ENCODE results near the gene HERC2. TPM values are rescaled to one million over a fixed set of nuclear protein-coding genes. Genes with fewer than 3 reads are reported as not detected.
"Not testable (repeated sequence)": the region's sequence is repeated elsewhere in the genome, so short reads cannot be mapped to it uniquely, and the experiment has no call there.

HERC2 gene
- total and polyA plus RNA-seq, 2 experiments from 2014 or later, result 37.7 to 64.4 TPM

- DNase-seq (ENCODE audit: low read depth in 1 of 2, low spot score in 1 of 2), result no peak
- peaks cover 6% of the 10 kb centered on the region for H3K36me3 ChIP-seq
These were observed 113.4 kb downstream of the HERC2 start for GRCh38 chr15:28208583-28208982.

GRCh38 chr15:28205640-28206039 lies 116.3 kb downstream of the HERC2 start:
- peaks cover 12% of the 10 kb centered on the region for H3K36me3 ChIP-seq
- H3K27ac ChIP-seq; H3K27me3 ChIP-seq; H3K4me1 ChIP-seq (ENCODE audit: low read depth); H3K4me3 ChIP-seq; DNase-seq (ENCODE audit: low read depth in 1 of 2, low spot score in 1 of 2); H3K9me3 ChIP-seq (ENCODE audit: low read depth): not testable (repeated sequence)

More at GRCh38 chr15:28208583-28208982, 113.4 kb downstream of the HERC2 start:
- no peaks in the 10 kb centered on the region for H3K4me1 ChIP-seq (ENCODE audit: low read depth)
- no peaks in the 10 kb centered on the region for H3K27me3 ChIP-seq
- H3K4me3 ChIP-seq, result no peak overlapping the region
- no peak overlapping the region for H3K27ac ChIP-seq
- H3K9me3 ChIP-seq (ENCODE audit: low read depth), result no peaks in the 10 kb centered on the region
- no peak for TF ChIP-seq CTCF (IDR thresholded peaks at IDR 0.05; ENCODE audit: low read depth, low read length)

GRCh38 chr15:28203055-28203828 lies 118.7 kb downstream of the HERC2 start:
- not testable (repeated sequence) for H3K9me3 ChIP-seq (ENCODE audit: low read depth); H3K4me1 ChIP-seq (ENCODE audit: low read depth); H3K4me3 ChIP-seq; H3K27me3 ChIP-seq; DNase-seq (ENCODE audit: low read depth in 1 of 2, low spot score in 1 of 2); H3K27ac ChIP-seq
- H3K36me3 ChIP-seq, result peaks cover 11% of the 10 kb centered on the region

- not testable (repeated sequence) for H3K4me1 ChIP-seq (ENCODE audit: low read depth); H3K27ac ChIP-seq; H3K4me3 ChIP-seq; DNase-seq (ENCODE audit: low read depth in 1 of 2, low spot score in 1 of 2); H3K9me3 ChIP-seq (ENCODE audit: low read depth); H3K27me3 ChIP-seq
- peaks cover 13% of the 10 kb centered on the region for H3K36me3 ChIP-seq
These were observed 119.9 kb downstream of the HERC2 start for GRCh38 chr15:28202124-28202523.

- not testable (repeated sequence) for H3K4me3 ChIP-seq; DNase-seq (ENCODE audit: low read depth in 1 of 2, low spot score in 1 of 2); H3K27me3 ChIP-seq; H3K4me1 ChIP-seq (ENCODE audit: low read depth); H3K9me3 ChIP-seq (ENCODE audit: low read depth); H3K27ac ChIP-seq
- peaks cover 22% of the 10 kb centered on the region for H3K36me3 ChIP-seq
These were observed 123.8 kb downstream of the HERC2 start for GRCh38 chr15:28198215-28198614.

- not testable (repeated sequence) for H3K9me3 ChIP-seq (ENCODE audit: low read depth); DNase-seq (ENCODE audit: low read depth in 1 of 2, low spot score in 1 of 2); H3K27me3 ChIP-seq; H3K4me1 ChIP-seq (ENCODE audit: low read depth); H3K27ac ChIP-seq; H3K4me3 ChIP-seq
- H3K36me3 ChIP-seq, result peaks cover 22% of the 10 kb centered on the region
These were observed 124.3 kb downstream of the HERC2 start for GRCh38 chr15:28197694-28198093.

- not testable (repeated sequence) for H3K4me1 ChIP-seq (ENCODE audit: low read depth); H3K4me3 ChIP-seq; H3K27ac ChIP-seq; H3K27me3 ChIP-seq; H3K9me3 ChIP-seq (ENCODE audit: low read depth); DNase-seq (ENCODE audit: low read depth in 1 of 2, low spot score in 1 of 2)
- peaks cover 24% of the 10 kb centered on the region for H3K36me3 ChIP-seq
These were observed 125.4 kb downstream of the HERC2 start for GRCh38 chr15:28196581-28196980.

GRCh38 chr15:28192772-28193171 lies 129.2 kb downstream of the HERC2 start:
- H3K4me3 ChIP-seq, result no peak overlapping the region
- no peak overlapping the region for H3K27ac ChIP-seq
- TF ChIP-seq CTCF (IDR thresholded peaks at IDR 0.05; ENCODE audit: low read depth, low read length), result no peak
- H3K27me3 ChIP-seq, result no peaks in the 10 kb centered on the region
- DNase-seq (ENCODE audit: low read depth in 1 of 2, low spot score in 1 of 2), result no peak
- no peaks in the 10 kb centered on the region for H3K4me1 ChIP-seq (ENCODE audit: low read depth)
- peaks cover 43% of the 10 kb centered on the region for H3K36me3 ChIP-seq
- H3K9me3 ChIP-seq (ENCODE audit: low read depth), result no peaks in the 10 kb centered on the region

All from cardiac muscle cell (in vitro differentiated cells and primary cell).